Parathyroid adenoma (tissue), 2 donors: ENCODE results near the gene CEACAM1.

Experiments used
- H2AFZ ChIP-seq: fragments of 300-600 bp; sonication (generic); one replicate; pipeline ENCODE4 v1.7.0; 2017; ENCODE audit warnings: antibody characterized with exemption, mild to moderate bottlenecking
- H3K27ac ChIP-seq: fragments of 300-600 bp; sonication (generic); one replicate; pipeline ENCODE4 v1.7.0; 2017
- H3K27me3 ChIP-seq: fragments of 300-600 bp; sonication (generic); one replicate; pipeline ENCODE4 v1.7.0; 2017; ENCODE audit warnings: low read length; ENCODE audit not compliant: control insufficient read depth, insufficient read depth
- H3K36me3 ChIP-seq: fragments of 300-600 bp; sonication (generic); one replicate; pipeline ENCODE4 v1.7.0; 2017; ENCODE audit warnings: low read length; ENCODE audit not compliant: control insufficient read depth, insufficient read depth
- H3K4me1 ChIP-seq: fragments of 300-600 bp; sonication (generic); one replicate; pipeline ENCODE4 v1.7.0; 2017; ENCODE audit warnings: control low read depth
- H3K4me2 ChIP-seq: fragments of 300-600 bp; sonication (generic); one replicate; pipeline ENCODE4 v1.7.0; 2017; ENCODE audit warnings: low read length
- H3K4me3 ChIP-seq: fragments of 300-600 bp; sonication (generic); one replicate; pipeline ENCODE4 v1.7.0; 2017; ENCODE audit warnings: low read depth, low read length
- H3K79me2 ChIP-seq: fragments of 300-600 bp; sonication (generic); one replicate; pipeline ENCODE4 v1.7.0; 2017; ENCODE audit warnings: control low read depth
- H3K9ac ChIP-seq: fragments of 300-600 bp; sonication (generic); one replicate; pipeline ENCODE4 v1.7.0; 2017; ENCODE audit warnings: mild to moderate bottlenecking
- H3K9me3 ChIP-seq: fragments of 300-600 bp; sonication (generic); one replicate; pipeline ENCODE4 v1.7.0; 2017; ENCODE audit warnings: low read length; ENCODE audit not compliant: control insufficient read depth
- CTCF ChIP-seq: fragments of 300-600 bp; sonication (generic); IDR thresholded peaks from one replicate; pipeline ENCODE4 v1.7.0; 2017; ENCODE audit warnings: antibody characterized with exemption, mild to moderate bottlenecking
- donor health status: primary hyperparathyroidism.

The CEACAM1 gene

GRCh38 chr19:42473686-42474085, 54.6 kb downstream of the CEACAM1 start:
- Histone ChIP-seq H3K27me3 (no peaks in the 10 kb centered on the region), H3K4me2 (no peak overlapping the region), H2AFZ (no peak overlapping the region), H3K4me3 (no peak overlapping the region), H3K79me2 (no peaks in the 10 kb centered on the region), H3K27ac (no peak overlapping the region), H3K4me1 (no peaks in the 10 kb centered on the region), H3K9me3 (no peaks in the 10 kb centered on the region), H3K36me3 (no peaks in the 10 kb centered on the region), H3K9ac (no peak overlapping the region)
- TF ChIP-seq CTCF = no peak

- H3K4me1 ChIP-seq = no peaks in the 10 kb centered on the region
- H3K9ac ChIP-seq = no peak overlapping the region
- H3K36me3 ChIP-seq = no peaks in the 10 kb centered on the region
- H3K4me3 ChIP-seq = no peak overlapping the region
- H3K79me2 ChIP-seq = no peaks in the 10 kb centered on the region
- no peak overlapping the region for H2AFZ ChIP-seq
- no peak for TF ChIP-seq CTCF
- no peaks in the 10 kb centered on the region for H3K9me3 ChIP-seq
- no peaks in the 10 kb centered on the region for H3K27me3 ChIP-seq
- H3K27ac ChIP-seq = no peak overlapping the region
- no peak overlapping the region for H3K4me2 ChIP-seq
Observed at GRCh38 chr19:42472402-42473147, 55.7 kb downstream of the CEACAM1 start.

GRCh38 chr19:42471554-42472249, 56.6 kb downstream of the CEACAM1 start:
- TF ChIP-seq CTCF = no peak
- H3K36me3 ChIP-seq = no peaks in the 10 kb centered on the region
- H3K4me1 ChIP-seq = no peaks in the 10 kb centered on the region
- no peak overlapping the region for H3K4me3 ChIP-seq
- no peaks in the 10 kb centered on the region for H3K79me2 ChIP-seq
- H2AFZ ChIP-seq = no peak overlapping the region
- no peak overlapping the region for H3K4me2 ChIP-seq
- H3K27ac ChIP-seq = no peak overlapping the region
- no peaks in the 10 kb centered on the region for H3K27me3 ChIP-seq
- H3K9me3 ChIP-seq = no peaks in the 10 kb centered on the region
- H3K9ac ChIP-seq = no peak overlapping the region

GRCh38 chr19:42469311-42470235, 58.7 kb downstream of the CEACAM1 start:
- Histone ChIP-seq H3K9ac (no peak overlapping the region), H3K9me3 (no peaks in the 10 kb centered on the region), H2AFZ (no peak overlapping the region), H3K27me3 (no peaks in the 10 kb centered on the region), H3K27ac (no peak overlapping the region), H3K36me3 (no peaks in the 10 kb centered on the region), H3K4me2 (no peak overlapping the region), H3K4me1 (no peaks in the 10 kb centered on the region), H3K4me3 (no peak overlapping the region), H3K79me2 (no peaks in the 10 kb centered on the region)
- no peak for TF ChIP-seq CTCF
